Activated CD4-positive, alpha-beta T cell treated with anti-CD3 and anti-CD28 coated beads, Interleukin-2, amount 50 U/mL, for 4 hours (primary cell): ENCODE results near the gene AKIRIN2.

Source experiments
- DNase-seq, 2 experiments: peaks; one replicate each; pipeline ENCODE4 v3.0.0-alpha.2; 2020

Gene AKIRIN2

DNA sequence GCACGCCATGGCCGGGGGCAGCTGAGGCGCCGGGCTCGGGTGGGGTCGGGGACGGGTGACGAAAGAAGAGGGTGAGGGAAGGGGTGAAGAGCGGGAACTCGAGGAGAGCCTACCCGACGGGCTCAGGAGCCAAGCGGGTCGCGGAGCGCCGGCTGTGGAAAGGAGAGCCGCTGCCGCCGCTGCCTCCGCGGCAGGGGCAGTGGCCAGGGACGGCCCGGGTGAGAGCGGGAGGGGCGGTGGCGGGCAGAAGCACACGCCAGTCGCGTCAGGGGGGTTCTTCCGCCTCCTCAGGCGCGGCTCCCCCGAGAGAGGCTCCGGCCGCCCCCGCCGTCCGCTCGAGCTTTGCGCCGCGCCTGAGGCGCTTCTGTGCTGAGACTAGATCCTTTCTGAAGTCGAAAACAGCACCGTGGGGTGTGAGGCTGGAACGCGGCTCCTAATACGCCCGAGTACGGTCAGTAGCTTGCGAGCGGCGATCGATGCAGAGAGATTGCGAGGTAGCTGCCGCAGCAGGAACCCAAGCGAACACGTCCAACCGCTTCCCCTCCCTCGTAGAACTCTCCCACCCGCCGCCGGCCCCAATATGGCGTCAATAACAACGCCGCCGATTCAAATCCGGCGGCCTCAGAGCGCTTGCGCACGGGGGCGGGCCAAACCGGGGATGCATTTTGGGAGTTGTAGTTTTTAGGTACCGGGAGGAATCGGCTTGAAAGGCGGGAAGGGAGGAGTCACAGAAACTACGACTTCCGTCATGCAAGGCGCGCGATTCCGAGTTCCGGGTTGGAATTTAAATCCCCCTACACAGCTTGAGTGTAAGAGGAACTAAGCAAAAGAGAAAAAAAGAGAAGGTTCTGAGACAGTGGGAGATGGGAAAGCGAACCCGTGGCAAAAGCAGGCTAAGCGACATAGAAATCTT, at the start of gene AKIRIN2:
Gene AKIRIN2 (minus strand): TSS at position 558 of the 913 bp plus-strand sequence. CDS start 549 bp downstream, at position 9.
- peak; percentile 94 for DNase-seq

DNA sequence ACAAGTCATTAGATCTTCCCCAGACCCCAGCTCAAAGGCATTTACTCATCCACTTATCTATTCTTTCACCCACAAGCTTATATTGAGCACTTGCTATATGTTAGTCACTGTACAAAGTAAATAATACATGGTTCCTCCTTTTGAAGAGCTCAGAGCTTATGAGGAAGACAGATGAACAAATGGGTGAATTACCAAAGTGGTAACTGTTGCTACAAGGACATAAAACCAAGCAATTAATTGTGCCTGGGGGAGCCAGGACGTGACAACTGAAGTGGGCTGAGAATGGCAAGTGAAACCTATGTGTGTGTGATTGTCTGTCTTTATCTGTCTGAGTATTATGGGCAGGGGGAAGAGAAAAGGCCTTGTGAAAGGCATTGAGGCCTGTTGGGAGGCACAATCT, 45.6 kb upstream of the AKIRIN2 start:
- DNase-seq: no peak

DNA sequence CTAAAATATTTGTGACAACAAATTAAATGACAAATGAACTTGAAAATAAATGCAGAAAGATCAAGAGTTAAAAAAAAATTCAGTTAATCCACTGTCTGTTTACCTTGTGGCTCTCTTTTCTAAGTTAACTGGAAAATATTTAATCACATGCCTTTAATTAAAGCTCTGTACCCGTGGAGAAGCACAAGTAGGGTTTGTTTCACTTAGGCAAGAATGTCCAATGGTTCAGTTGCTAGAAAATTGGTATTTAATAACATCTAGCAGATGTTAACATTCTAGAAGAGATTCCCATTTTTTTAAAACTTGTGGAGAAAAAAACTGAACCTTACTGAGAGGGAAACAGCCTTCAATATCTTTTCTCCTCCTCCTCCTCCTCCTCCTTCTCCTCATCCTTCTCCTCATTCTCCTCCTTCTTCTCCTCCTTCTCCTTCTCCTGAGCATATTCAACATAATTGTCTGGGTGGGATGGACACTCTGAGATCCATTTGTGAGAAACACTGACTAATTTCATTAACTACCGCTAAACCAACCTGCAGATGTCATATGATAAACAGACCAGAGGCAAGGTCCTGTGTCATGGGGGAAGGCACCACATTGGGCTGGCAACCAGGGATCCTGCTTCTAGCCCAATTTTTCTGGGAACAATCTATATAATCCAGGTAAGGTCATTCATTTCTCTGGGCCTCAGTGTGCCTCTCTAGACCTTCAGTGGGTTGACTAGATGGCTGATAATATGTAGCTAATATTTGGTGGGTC, 44.1 kb upstream of the AKIRIN2 start:
- no peak for DNase-seq

DNA sequence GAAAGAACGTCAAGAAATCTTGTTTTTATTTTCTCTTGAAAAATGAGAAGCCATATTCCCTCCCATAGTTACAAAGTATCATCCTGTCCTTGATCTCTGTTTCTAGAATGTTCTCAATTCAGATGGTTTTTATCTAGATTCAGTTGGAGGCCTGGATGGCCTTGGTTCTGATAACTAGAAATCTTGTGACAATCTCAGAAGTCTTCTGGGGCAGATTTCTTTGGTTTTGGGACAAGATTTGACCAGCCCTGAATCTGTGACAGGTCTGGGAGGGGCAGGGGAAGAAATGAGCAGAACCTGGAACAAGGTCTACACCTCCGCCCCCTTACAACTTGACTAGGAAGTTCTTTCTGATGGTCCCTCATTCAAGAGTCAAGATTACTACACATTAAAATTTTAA, 41.4 kb upstream of the AKIRIN2 start:
- no peak for DNase-seq

- peak; percentile 12 for DNase-seq
Measured at GRCh38 chr6:87742106-87742505, 40.1 kb upstream of the AKIRIN2 start.

DNA sequence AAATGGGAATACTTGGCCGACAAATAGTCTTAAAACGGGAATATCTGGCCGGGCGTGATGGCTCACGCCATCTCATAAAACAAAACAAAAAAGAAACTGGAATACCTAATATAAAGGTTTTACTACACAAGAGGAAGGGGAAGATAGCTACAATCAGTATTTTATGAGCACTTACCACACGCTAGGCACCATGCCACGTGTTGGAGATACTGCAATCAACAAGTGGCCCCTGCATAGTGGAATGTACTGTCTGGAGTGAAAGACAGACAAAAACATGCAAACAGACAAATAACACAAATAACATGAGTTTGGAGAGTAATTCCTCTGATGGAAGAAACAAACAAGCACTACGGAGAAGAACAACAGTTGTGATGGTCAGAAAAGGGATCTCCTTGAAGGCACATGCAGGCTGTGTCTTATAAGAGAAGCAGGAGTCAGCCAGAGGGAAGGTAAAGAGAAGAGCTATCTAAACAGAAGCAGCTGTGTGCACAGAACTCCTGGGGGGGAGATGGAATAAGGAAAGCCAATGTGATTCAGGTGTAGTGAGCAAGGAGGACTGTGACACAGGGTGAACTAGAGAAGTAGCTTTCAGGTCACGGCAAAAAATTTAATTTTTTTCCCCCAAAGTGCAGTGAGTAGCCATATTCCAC, 39.1 kb upstream of the AKIRIN2 start:
- DNase-seq: no peak

GRCh38 chr6:87738744-87739143, 36.7 kb upstream of the AKIRIN2 start:
- no peak for DNase-seq

DNA sequence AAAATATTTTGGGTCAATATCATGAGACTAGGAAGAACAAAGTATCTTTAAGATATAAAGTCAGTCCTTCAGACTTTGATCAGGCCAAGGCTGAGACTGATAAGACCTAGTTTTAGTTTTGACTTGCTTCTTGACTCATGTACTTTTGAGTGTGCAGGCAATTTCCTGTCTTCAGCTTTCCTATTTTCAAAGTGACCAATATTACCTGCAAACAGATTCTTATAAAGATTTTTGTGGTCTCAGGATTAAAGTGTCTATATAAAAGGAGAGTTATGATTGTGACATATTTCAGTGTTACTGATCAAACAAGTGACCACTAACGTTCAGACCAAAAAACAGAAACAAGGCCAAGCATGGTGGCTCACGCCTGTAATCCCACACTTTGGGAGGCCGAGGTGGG, 36.0 kb upstream of the AKIRIN2 start:
- DNase-seq: no peak

DNA sequence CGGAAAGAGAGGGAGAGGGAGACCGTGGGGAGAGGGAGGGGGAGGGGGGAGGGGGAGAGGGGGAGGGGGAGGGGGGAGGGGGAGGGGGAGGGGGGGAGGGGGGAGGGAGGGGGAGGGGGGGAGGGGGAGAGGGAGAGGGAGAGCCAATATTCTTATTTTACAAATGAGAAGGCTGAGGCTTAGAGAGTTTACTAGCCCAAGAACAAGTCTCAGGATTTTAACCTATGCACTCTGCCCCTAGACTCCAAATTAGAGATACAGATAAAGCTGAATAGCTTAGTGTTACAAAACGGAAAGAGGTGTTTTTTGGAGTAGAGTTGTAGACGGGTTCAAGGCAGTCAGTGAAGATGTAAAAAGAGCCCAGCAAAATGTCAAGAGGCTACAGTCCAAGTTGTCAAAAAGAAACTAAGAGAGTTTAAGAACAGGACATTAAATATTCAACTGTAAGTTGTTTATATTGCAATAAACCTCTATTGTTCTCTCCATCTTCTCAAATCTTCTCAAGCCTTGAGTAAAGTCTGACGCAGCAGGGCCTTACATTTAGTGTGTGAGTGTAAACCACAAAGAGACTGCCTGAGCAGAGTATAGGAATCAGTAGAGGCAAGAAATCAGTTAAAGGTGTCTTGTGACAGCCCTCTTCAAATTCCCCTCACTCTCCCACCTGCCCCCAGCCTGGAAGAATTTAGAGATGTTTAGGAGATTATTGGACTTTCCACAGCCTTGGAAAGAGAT, 34.9 kb upstream of the AKIRIN2 start:
- no peak for DNase-seq

- DNase-seq: peak; percentile 3 to 8
Measured at GRCh38 chr6:87731818-87732661, 30.0 kb upstream of the AKIRIN2 start.

- DNase-seq: no peak
Measured at GRCh38 chr6:87731080-87731479, 29.0 kb upstream of the AKIRIN2 start.

DNA sequence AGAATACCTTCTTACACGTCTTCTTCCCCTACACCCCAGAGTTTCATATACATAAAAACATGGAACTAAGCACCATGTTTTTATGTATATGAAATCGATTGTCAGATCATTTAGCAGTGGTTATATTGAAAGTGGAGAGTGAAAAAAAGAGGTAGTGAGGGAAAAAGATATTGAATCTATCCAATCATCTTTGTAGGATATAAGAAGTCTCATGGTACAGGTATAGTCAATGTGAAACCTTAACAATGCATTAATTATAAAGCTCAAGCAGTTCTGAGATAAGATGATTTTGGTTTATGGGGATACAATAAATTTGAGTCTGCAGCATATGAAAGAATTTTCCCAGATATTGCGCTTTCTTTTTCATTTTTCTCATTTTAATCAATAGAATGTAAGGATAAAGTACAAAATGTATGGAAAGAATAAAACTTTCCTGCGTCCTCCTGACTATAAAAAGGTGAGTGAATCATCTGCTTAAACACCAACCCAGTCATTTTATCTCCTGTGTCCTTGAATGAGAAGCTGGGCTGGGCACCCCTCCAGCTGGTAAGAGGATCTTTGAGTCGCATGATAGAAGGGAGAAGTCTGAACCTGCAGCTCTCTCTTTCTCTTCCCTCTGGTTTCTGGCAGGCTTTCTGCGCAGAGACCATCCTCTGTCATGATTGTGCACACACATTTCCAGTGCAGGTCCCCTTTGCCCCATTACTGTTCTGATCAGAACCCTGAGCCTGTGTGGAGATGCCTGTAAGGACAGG, 28.1 kb upstream of the AKIRIN2 start:
- no peak for DNase-seq

DNA sequence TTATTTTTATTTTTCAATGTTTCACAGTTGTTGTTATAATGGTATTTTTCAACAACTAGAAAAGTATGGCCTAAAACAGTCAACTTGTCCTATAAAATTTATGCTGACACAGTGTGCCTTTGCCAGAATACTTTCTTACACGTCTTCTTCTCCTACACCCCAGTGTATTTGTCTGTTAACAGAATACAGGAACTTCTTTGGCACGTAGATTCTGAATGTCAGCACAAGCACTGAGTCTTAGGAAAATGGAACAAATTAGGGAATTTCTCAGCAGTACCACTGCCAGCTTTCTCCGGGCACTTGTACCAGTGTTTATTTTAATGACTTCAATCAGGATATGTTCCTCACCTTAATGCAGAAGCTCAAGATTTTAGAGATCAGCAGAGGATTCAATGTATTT, 26.7 kb upstream of the AKIRIN2 start:
- DNase-seq: no peak

DNA sequence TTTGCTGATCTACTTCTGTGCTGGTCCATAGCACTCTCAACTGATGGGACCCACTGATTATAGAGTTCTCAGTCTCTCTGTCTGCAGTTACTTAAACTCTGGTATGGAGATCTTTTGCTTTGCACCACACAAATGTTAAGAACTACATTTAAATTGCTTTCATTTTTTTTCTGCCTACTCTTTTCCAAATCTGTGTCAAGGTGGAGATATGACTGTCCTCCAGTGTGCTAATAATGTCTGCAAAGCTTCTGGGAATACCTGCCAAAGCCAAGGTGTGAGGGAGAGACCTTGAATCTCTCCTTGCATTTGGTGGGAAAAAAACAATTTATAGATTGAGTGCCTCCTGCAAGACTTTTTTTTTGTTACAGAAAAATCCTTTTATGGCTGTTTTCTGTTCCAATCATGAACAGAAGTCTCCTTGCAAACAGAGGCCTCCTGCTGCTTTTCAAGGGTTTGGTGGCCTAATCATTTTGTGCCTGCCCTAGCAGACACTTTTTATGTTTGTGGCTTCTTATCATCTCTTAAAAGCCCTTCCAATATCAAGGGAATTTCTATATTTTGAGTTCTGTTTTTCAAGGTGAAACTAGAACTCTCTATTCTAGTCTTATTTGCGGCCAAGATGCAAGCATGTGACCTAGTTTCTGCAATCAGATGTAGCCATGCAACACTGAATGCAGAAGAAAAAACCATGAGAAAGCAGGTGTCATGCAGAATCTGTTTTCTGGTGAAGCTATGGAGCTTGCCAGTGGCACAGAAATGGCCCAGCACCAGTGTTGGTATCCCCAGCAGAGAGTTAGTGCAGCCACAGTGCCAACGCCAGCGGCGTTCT, 23.2 kb upstream of the AKIRIN2 start:
- DNase-seq: no peak

GRCh38 chr6:87723170-87724078, 21.4 kb upstream of the AKIRIN2 start:
- DNase-seq: no peak

- no peak for DNase-seq
Measured at GRCh38 chr6:87722540-87723169, 20.6 kb upstream of the AKIRIN2 start.

DNA sequence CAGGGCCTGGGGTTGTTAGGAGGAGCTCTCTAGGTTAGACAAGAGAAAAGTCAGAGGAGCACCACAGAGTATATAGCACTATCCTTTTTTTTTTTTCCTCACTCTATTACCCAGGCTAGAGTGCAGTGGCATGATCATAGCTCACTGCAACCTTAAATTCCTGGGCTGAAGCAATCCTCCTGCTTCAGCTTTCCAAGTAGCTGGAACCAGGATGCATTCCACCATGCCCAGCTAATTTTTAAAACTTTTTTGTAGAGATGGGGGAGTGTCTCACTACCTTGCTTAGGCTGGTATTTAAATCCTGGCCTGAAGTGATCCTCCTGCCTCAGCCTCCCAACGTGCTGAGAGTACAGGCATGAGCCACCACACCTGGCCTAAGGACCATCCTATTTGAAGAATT, 19.3 kb upstream of the AKIRIN2 start:
- DNase-seq: no peak

GRCh38 chr6:87718662-87719433, 16.8 kb upstream of the AKIRIN2 start:
- no peak for DNase-seq
